A673 (cell line): ENCODE results near the gene NPTX2.

Source experiments
- CTCF ChIP-seq: fragments of 300-800, 200-600 bp; sonication (generic); conservative IDR thresholded peaks from 2 replicates; pipeline ENCODE4 v1.5.1; 2017; ENCODE audit warnings: low read depth, mild to moderate bottlenecking, antibody characterized with exemption, low read length, moderate library complexity, mixed read lengths
- EZH2 ChIP-seq: fragments of 200-600 bp; sonication (generic); IDR thresholded peaks from 2 replicates; pipeline ENCODE4 v1.6.1; 2017; ENCODE audit warnings: borderline replicate concordance, low read depth, mild to moderate bottlenecking, mixed read lengths, antibody characterized with exemption, low read length; ENCODE audit not compliant: poor library complexity, severe bottlenecking

DNA sequence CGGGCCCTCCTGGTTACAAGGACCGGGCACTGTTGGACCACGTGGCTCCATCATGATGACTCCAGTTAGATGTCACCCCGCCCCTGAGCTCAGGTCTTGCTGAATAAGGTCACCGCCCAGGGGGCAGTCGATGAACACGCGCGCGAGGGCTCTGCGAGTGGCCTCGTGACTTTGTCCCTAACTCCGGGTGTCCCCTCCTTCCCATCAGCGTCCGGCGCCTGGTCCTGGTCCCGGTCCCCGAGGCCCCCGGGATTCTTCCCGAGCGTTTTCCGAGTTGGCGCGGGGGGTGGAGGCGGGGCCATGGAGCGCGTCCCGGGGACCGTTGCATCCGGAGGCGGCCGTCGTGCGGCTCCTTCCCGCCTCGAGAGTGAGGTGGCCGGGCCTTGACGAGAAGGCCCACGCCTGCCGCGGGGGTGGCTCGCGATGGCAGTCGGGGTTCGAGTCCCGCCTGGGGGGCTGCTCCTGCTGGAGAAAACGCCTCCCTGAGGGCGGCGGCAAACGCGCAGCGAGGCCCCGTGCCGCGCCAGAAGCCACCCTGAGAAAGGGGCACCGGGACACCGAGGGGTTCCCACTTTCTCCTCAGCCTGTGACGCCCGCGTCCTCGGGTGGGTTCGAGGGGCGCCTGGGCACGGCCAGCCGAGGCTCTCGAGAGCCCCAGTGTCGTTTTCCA lies 569 bp upstream of the NPTX2 start:
- TF ChIP-seq CTCF, result no peak
- no peak for TF ChIP-seq EZH2
